ENCODE data around the gene MEPCE.

The MEPCE gene

DNA sequence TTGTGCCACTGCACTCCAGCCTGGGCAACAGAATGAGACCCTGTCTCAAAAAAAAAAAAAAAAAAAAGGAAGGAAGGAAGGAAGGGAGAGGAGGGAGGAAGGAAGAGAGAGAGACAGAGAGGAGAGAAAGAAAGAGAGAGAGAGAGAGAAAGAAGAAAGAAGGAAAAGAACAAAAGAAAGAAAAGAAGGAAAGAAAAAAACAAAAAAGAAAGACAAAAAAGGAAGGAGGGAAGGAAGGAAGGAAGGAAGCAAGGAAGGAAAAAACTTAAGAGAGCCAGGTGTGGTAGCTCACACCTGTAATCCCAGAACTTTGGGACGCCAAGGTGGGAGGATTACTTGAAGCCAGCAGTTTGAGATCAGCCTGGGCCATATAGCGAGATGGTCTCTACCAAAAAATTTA lies 35.2 kb downstream of the MEPCE start:
- no peak for DNase-seq (ENCODE audit: low spot score)

DNA sequence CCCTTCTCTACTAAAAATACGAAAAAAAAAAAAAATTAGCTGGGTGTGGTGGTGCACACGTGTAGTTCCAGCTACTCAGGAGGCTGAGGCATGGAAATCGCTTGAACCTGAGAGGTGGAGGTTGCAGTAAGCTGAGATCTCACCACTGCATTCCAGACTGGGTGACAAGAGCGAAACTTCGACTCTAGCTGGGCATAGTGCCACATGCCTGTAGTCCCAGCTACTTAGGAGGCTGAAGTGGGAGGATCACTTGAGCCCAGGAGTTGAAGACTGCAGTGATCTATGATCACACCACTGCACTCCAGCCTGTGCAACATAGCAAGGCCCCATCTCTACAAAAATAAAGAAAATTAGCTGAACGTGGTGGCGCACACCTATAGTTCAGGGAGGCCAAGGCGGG lies 35.7 kb downstream of the MEPCE start:
- no peak for DNase-seq (ENCODE audit: low spot score)

DNA sequence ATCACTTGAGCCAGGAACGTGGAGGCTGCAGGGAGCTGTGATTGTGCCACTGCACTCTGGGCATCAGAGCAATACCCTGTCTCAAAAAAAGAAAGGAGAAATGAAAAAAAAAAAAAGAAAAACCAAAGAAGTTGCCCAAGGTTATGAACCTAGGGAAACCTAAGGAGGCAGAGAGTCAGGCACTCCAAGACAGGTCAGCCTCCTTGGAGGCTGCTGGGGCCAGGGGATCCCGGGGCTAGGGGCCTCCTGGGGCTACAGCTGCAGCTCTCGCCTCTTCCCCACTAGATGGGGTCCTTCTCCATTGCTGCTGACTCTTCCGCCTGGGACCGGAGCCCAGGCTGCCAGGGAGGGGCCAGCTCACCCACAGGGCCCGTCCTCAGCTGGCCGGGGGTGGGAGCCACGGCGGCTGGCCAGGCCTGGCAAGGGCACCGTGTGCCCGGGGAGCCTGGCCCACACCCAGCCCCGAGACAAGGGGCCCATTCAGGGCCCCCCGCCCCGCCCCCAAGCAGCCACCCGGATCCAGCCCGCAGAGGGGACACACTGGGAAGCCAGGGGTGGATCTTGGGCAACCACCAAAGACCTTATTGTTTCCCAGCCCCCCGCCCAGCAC lies 36.2 kb downstream of the MEPCE start:
- peak; percentile 98 for DNase-seq (ENCODE audit: low spot score)

DNA sequence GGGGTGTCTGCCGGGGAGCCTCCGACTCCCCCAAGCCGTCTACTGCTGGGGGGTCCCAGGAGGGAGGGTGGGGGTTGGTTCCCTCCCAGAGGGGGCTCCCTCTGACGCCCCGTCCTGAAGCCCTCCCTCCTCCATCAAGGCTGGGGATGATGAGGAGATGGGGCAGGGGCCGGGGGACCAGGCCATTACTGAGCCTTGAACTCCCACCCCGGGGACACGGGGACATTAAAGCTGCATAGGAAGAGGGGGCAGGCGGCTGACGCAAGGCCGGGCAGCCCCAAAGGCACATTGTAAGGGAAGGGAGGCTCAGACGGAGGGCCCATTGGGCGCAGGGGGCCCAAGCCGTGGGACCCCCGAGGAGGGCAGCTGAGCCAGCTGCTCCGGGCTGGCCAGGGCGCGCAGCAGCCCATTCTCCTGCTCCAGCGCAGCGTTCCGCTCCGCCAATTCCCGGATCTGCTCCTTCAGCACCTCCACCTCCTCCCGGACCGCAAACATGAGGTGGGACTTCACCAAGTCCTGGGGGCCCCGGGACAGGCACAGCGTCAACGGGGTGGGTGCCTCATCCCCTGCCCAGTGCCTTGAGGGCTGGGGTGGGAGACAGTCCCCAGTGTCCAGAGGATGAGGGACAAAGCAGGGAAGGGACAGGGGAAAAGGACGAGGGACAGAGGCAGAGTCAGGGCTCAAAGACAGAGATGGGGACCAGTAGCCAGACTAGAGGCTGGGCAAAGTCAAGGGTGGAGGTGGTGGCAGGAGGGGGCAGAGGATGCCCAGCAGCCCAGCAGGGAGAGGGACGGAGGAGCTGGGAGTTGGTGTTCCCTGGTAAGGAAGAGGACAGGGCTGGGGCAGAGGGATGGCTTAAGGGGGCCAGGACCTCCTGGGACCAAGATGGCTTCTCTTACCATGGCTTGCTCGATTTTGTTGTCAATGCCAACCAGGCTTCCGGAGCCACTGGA lies 37.3 kb downstream of the MEPCE start:
- DNase-seq (ENCODE audit: low spot score): no peak

DNA sequence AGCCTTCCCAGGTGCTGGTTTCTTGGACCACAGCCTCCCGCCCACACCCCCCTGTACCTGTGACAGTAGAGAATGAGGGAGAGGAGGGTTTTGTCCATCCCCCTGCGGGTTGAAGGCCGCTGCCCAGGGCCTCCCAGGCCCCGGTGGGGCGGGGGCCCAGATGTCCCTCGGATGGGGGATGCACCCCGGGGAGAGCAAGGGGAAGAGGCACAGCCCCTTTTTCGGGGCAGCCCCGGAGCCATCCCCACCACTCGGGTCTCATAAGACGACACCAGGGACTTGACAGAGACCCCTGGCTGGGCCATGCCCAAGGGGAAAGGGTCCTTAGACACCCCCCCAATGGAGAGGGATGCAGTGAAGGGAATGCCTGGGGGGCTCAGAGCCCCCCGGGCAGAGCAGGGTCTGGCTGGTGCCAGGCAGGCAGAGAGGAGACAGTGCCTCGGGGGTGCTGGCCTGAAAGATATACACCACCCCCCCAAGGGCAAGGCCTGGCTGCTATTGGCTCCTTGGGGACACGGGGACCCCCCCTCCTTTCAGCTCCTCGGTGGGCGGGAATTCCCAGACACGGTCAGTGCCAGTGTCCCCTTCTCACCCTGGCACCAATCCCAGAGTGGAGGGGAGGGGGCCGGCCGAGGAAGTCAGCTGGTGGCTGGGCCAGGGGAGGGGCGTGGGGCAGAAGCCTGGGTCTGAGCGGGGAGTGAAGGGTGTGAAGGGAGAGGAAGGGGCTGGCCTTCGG lies 38.2 kb downstream of the MEPCE start:
- no peak for DNase-seq (ENCODE audit: low spot score)

DNA sequence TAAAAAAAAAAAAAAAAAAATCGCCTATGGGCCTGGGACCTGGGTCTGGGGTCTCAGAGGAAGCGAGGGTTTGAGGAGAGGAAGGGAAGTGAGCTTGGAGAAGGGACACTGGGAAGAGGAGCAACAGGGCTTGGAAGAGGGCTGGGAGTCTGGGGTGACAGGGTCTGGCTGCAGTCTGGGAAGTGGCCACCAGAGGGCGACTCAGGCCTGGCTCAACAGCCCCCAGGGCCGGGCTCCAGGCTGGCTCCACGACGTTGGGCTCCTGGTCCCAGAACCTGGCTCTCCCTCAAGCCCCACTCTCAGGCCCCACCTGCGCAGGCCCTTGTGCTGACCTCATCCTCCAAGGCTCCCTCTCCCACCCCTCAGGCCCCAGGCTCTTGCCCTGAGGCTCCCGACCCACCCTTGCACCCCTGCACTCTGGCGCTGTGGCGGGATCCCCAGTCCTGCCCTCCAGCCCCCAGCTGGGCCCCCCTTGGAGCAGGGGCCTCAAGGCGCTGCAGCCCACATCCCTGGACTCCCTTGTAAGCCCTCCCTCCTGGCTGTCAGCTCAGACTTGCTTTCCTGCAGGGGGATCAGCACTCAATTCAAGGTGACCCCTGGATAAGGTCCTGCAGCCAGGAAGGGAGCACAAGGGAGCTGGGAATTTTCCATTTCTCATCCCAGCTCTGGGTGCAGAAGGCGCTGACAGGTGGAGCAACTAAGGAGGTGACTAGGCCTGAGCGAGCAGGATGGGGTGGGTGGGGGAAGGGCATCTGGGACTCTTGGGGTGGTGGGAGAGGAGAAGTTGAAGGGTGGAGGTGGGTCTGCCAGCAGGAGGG lies 39.8 kb downstream of the MEPCE start:
- peak; percentile 98 for DNase-seq (ENCODE audit: low spot score)

DNA sequence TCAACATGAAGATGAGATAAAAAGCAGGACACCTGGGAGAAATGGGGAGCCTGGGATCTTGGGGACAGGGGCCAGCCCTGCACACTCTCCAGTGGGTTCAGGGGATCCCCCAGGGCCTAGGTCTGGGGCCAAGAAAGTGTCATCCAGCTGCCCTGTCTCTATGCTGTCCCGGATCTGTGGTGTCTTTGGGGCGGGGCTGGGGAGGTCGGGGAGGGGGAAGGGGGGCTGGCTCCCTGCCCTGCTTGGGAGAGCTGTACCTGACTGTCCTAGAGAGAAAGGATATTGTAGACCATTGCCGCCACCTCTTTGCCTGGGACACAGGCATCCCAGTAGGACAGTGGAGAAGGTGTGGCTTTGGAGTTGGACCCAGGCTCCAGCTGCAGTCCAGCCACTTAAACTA lies 41.4 kb downstream of the MEPCE start:
- no peak for DNase-seq (ENCODE audit: low spot score)

DNA sequence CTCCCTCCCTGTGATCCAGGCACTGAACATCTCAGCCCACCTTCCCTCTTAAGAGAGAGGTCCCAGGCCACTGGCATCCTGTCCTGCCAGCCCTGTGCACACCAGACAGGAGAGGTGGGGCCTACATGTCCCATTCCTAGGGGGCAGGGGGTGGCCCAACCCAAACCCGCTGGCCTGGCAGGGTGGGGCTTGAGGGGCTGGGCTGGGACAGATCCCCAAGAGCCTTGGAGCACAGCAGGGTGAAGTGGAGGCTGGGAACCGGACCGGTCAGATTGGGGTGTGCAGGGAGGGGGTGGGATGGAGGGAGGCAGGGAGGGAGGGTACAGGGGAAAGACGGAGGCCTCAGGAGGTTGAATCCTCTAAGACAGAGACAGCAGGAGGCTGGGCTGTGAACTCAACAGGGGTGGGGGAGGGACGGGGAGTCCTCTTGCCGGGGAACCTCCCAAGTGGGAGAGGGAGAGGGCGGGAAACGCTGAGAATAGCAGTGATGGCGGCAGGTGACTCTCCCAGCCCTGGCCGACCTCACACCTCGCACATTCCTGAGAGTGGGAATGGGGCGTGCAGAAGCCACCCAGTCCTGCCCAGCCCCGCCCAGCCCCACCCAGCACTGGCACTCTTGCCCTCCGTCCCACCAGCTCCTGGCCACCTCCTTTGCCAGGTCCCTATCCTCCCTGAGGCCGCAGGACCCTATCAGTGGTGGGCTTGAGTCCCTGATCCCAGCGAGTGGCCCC lies 42.7 kb downstream of the MEPCE start:
- DNase-seq (ENCODE audit: low spot score): no peak

DNA sequence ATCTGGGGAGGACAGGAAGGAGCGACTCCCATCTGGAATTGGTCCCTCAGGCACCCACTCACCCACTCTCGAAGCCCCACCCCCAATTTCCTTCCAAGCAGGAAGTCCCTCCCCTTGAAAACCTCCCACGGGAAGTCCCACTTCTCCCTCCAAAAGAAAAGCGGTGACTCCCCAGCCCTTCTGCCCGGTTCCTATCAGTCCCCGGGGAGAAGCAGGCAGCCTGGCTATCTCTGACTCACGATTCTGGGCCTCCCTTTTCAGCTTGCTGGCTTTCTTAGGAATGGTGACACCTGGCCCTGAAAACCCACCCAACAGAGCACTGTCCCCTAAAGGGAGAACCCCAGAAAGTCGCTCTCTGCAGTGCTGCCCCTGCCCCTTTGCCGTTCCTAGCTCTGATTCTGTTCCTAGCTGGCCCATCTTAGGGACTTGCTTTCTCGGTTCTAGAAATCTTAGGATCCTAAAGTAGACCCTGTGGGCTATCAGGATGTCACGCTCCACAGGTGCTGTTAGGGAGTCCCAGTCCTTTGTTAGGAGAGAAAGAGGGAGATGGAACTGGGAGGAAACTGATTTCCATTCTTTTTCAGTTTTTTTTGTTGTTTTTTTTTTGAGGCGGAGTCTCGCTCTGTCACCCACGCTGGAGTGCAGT lies 43.3 kb downstream of the MEPCE start:
- no peak for DNase-seq (ENCODE audit: low spot score)

DNA sequence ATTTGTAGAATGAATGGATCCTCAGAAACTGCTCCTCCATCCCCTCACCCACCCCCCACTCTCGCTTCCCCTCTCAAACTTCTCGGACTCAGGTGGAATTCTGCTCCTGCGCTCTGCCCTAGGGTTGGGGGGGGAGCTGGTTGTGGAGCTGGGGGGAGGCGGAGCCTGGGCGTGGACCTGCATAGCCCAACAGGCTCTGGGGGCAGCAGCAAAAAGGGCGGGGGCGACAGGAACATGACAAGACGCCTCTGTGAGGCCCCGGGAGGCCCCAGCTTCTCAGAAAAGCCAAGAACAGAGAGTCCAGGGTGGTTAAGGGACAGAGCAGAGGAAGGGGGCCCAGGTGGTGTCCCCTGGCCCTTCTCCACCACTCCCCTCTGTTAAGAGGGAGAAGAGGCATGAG lies 45.9 kb downstream of the MEPCE start:
- DNase-seq (ENCODE audit: low spot score): no peak

DNA sequence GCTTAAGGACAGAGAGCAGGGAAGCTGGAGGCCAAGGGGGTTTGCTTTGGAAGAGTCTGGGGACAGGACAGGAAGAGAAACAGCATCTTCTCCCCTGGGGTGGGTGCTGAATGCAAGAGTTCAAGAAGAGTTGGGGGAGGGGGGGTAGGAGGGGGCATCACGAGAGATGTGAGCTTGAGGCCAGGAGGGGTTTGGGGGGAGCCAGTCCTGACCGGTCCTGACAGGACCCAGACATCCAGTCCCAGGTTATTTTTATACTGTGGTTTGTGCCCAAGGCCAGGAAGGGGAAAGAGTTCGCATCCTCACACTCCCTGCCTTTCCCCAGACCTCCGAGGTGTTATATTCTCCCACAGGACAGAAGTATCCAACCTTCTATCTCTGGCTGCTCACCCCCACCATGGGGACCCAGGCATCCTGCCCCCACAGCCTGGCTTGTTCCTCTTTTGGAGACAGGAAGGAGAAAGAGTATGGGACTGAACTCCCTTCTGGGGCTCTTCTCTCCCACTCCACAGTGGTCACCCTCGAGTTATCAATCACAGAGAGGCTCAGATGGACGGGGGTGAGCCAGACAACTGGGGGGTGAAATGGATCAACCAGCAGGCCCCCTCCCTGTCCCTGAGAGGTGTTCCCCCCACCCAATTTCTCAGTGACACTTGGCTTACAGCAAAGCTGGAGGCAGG lies 46.6 kb downstream of the MEPCE start:
- DNase-seq (ENCODE audit: low spot score): no peak

DNA sequence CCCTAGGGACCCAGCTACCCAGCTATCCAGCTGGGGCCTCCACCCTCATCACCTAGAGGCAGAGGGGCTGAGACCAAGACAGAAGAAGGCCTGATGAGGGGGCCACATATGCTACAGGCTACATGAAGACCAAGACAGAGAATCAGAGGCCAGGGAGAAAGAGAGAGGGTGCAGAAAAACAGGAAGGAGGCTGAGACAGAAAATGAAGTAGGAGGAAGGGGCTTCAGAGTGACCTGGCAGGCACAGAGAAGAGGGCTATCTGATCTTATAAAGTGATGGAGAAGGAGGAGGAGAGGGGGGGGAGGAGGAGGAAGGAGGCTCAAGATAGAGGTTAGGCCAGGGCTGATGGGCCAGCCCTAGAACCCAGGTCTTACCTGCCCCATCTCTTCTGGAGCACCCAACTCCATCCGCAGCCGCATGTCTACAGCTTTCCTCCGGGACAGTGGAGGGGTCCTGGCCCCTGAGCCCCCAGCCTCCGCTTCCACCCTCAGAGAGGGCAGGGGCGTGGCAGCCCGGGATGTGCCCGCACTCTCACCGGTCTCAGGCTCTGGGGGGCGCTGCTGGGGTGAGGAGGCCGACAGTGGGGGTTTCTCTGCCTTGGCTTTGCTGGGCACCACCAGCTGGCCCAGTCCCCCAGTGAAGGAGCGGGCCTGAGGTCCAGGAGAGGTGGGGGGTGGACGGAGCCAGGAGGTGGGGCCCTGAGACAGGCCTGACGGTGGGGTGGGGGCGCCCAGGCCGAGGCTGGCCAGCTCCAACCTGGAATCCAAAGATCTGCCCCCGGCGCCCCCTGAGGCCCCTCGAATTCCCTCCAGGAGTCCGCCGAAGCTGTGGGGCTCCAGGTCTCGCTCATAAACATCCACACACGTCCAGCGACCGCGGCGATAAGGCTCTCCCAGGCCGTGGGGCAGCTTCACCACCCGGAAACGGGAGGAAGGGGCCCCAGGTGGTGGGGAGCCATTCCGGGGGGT lies 47.6 kb downstream of the MEPCE start:
- DNase-seq (ENCODE audit: low spot score): no peak

DNA sequence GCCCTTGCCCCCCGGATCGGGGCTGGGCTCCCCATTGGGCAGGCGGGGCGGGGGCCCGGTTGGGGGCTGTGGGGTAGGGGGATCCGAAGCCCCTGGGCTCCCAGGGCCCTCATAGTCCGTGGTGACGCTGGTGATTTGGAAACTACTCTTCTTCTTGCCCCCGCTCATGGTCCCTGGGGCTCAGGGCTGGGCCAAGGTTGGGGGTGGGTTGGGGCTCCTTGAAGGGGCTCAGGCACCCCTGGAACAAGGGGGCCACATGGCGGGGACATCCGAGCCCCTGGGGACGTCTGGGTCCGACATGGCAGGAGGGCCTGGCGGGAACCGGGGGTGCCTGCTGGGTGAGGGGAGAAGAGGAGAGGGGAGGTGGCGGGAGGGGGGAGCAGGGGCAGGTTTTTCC lies 48.2 kb downstream of the MEPCE start:
- DNase-seq (ENCODE audit: low spot score): no peak

DNA sequence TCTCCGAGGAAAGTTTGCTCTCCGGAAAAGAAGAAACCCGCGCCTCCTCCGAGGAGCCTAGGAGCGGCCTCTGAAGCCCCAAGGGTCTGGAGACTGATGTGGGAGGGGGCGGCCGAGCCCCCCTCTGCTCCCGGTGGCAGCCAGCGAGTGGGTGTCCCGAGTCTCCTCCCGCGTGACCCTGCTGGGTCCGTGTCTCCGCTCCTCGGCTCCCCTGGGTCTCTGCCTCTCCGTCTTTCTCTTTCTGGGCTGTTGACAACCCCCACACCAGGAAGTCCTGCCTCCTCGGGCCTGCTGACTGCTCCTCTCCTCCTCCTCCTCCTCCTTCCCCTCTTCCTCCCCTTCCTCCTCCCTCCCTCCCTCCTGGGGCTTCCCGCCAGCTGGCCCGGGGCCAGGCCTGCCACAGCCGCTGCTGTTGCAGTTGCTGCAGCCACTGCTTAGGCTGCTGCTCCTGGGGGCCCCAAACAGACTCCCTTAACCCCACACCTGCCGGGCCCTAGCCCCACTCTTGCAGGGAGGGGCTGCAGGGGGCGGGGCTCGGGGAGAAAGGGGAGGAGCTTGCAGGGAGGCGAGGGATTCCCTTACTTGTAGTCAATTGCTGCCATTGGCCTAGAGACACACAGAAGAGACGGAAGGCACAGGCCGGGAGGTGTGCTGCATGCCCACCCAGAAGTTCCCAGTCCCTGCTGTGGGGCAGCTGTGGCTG lies 49.5 kb downstream of the MEPCE start, which contains the start of gene TSC22D4:
Gene TSC22D4 (minus strand): TSS at position 257 of the 703 bp plus-strand sequence. CDS start 1,176 bp downstream, outside the sequence.
- DNase-seq (ENCODE audit: low spot score): peak; percentile 97

DNA sequence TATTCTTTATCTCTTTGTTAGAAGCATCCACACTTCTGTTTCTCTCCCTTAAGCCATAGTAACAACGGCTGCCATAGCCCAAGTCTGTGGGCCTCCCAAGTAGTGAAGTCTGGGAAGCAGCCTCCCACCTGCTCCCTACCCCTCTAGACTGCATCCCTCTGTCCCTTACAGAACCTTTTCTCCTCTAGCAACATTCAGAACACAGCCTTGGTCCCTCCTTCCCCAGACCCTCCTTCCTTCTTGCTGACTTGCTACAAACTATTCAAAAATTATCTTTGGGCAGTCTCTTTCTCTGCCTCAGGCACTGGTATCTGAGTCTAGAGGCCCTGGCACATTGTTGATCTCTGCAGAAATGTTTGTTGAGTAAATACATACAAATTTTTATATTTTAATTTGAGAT lies 51.8 kb downstream of the MEPCE start:
- DNase-seq (ENCODE audit: low spot score): no peak

DNA sequence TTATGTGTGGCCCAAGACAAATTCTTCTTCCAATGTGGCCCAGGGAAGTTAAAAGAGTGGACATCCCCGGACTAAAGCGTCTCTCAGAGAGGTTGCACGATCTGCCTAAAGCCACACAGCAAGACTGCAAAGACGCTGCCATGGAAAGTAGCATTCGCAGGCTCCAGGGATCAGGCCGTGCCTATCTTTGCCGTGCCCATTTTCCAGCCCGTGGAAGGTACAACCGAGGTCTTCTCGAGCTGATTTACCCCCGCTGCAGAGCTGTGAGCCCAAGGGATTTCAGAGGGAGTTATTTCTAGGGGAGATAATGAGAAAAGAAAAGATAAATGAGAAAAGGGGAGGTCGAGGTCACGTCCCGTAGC lies 53.1 kb downstream of the MEPCE start:
- DNase-seq (ENCODE audit: low spot score): no peak

DNA sequence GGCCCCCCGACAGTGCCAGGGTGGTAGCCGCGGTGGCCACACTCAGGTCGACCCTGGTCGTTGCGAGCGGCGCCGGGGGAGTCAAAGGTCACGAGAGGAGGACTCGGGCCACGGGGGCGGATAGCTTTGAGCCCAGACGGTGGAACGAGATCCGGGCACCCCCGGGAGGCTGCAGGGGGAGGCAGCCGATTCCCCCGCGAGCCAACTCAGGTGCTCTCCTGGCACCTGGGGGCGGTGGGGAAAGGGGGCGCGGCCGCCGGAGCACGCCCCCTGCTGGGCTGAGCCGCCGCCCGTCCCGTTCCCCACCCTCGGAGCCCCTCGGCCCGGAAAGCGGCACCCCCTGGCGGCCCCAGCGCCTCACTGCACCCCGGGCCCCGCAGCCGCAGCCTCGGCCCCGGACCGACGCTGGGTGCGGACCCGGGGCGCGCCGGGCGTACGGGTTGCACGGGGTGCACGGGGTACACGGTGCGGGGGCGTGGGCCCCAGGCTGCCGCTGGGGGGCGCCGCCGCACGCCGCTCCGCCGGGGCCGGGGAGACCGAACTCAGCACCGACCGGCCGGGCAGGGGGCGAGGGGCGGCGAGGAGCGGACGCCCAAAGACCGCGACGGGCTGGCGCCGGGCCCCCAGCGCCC lies 53.6 kb downstream of the MEPCE start:
- peak; percentile 92 for DNase-seq (ENCODE audit: low spot score)

Data from HuH-7 (cell line).